Limb (tissue), 2 donors: Measurements from ENCODE around the gene ACER3.
"Not testable (repeated sequence)": the region's sequence is repeated elsewhere in the genome, so short reads cannot be mapped to it uniquely, and the experiment has no call there.

Experiments used
- DNase-seq, 2 donors: peaks; one replicate each; pipeline ENCODE4 v3.0.0-alpha.2; 2016; ENCODE audit errors: extremely low spot score in 2 of 2

The ACER3 gene

GRCh38 chr11:76919887-76920746, 59.4 kb downstream of the ACER3 start:
- peak; percentile 69 to 85 for DNase-seq

GRCh38 chr11:76927160-76927559, 66.4 kb downstream of the ACER3 start:
- DNase-seq: no peak

- DNase-seq: no peak
Measured at GRCh38 chr11:76935042-76935441, 74.3 kb downstream of the ACER3 start.

GRCh38 chr11:76939219-76939631, 78.5 kb downstream of the ACER3 start:
- DNase-seq: no peak

GRCh38 chr11:76944225-76944624, 83.5 kb downstream of the ACER3 start:
- DNase-seq: no peak

- DNase-seq: no peak
Measured at GRCh38 chr11:76946223-76946622, 85.5 kb downstream of the ACER3 start.

GRCh38 chr11:76947190-76947589, 86.5 kb downstream of the ACER3 start:
- no peak for DNase-seq

- no peak for DNase-seq
Measured at GRCh38 chr11:76947800-76948199, 87.1 kb downstream of the ACER3 start.

GRCh38 chr11:76955459-76956114, 94.9 kb downstream of the ACER3 start:
- DNase-seq: no peak

GRCh38 chr11:76962583-76963416, 102.1 kb downstream of the ACER3 start:
- no peak for DNase-seq

GRCh38 chr11:76963417-76964168, 102.9 kb downstream of the ACER3 start:
- DNase-seq: not testable (repeated sequence)

- no peak for DNase-seq
Measured at GRCh38 chr11:76972051-76972450, 111.3 kb downstream of the ACER3 start.

- DNase-seq: no peak
Measured at GRCh38 chr11:76974179-76974891, 113.6 kb downstream of the ACER3 start.

GRCh38 chr11:76975513-76975912, 114.8 kb downstream of the ACER3 start:
- no peak for DNase-seq

GRCh38 chr11:76977791-76978190, 117.1 kb downstream of the ACER3 start:
- no peak for DNase-seq

- DNase-seq: no peak
Measured at GRCh38 chr11:76978239-76978638, 117.5 kb downstream of the ACER3 start.

GRCh38 chr11:76978818-76979217, 118.1 kb downstream of the ACER3 start:
- DNase-seq: no peak

GRCh38 chr11:76980196-76980595, 119.5 kb downstream of the ACER3 start:
- no peak for DNase-seq

- no peak for DNase-seq
Measured at GRCh38 chr11:76984743-76985142, 124.0 kb downstream of the ACER3 start.

GRCh38 chr11:76987203-76987602, 126.5 kb downstream of the ACER3 start:
- DNase-seq: no peak

GRCh38 chr11:76990628-76991027, 129.9 kb downstream of the ACER3 start:
- no peak for DNase-seq
